Measurements from ENCODE around the gene KRT83. TPM values are rescaled to one million over a fixed set of nuclear protein-coding genes. Genes with fewer than 3 reads are reported as not detected.

Gene KRT83
- total and polyA plus RNA-seq, 2 donors (not counting 1 experiment from before 2014, with no cell fraction given), result not detected

GRCh38 chr12:52300796-52301691, 20.2 kb downstream of the KRT83 start:
- peak in 1 of 2 donors; percentile 24 for DNase-seq (ENCODE audit: low read depth in 2 of 2)
- H3K4me2 ChIP-seq (ENCODE audit: extremely low read depth, insufficient read depth, low read length), result no peak overlapping the region

GRCh38 chr12:52298677-52299190, 22.5 kb downstream of the KRT83 start:
- Histone ChIP-seq H2AFZ (ENCODE audit: low read length) (no peak overlapping the region), H3K4me3 (replicated peaks in 1 of 4; ENCODE audit: control extremely low read depth in 1 of 4, insufficient read depth in 1 of 4, low read depth in 3 of 4, low read length in 4 of 4) (no peak overlapping the region), H3K79me2 (ENCODE audit: control insufficient read depth, insufficient read depth, low read length) (no peaks in the 10 kb centered on the region), H4K20me1 (ENCODE audit: control insufficient read depth, extremely low read depth, insufficient read depth, low read length) (no peaks in the 10 kb centered on the region), H3K27ac (ENCODE audit: insufficient read depth, low read length) (no peak overlapping the region), H3K9ac (ENCODE audit: insufficient read depth, low read length) (no peak overlapping the region), H3K4me1 (ENCODE audit: control insufficient read depth, extremely low read depth, insufficient read depth, low read length) (no peaks in the 10 kb centered on the region), H3K36me3 (ENCODE audit: control insufficient read depth, insufficient read depth, low read length) (no peaks in the 10 kb centered on the region), H3K9me3 (ENCODE audit: control insufficient read depth, insufficient read depth, low read depth, low read length) (no peaks in the 10 kb centered on the region), H3K4me2 (ENCODE audit: extremely low read depth, insufficient read depth, low read length) (no peak overlapping the region), H3K27me3 (ENCODE audit: control insufficient read depth, insufficient read depth, low read length) (peaks cover 8% of the 10 kb centered on the region)
- TF ChIP-seq EZH2 (IDR thresholded peaks at IDR 0.05; ENCODE audit: low read length, missing control alignments) (no peak), CTCF (conservative IDR thresholded peaks at IDR 0.05 in 1 of 2, IDR thresholded peaks at IDR 0.05 in 1 of 2; ENCODE audit: low read depth in 1 of 2, low read length in 2 of 2) (no peak)
- DNase-seq (ENCODE audit: low read depth in 2 of 2), result no peak

More at GRCh38 chr12:52300796-52301691, 20.2 kb downstream of the KRT83 start:
- H3K79me2 ChIP-seq (ENCODE audit: control insufficient read depth, insufficient read depth, low read length), result no peaks in the 10 kb centered on the region
- H4K20me1 ChIP-seq (ENCODE audit: control insufficient read depth, extremely low read depth, insufficient read depth, low read length), result no peaks in the 10 kb centered on the region
- no peaks in the 10 kb centered on the region for H3K36me3 ChIP-seq (ENCODE audit: control insufficient read depth, insufficient read depth, low read length)
- H3K27me3 ChIP-seq (ENCODE audit: control insufficient read depth, insufficient read depth, low read length), result peaks cover 8% of the 10 kb centered on the region
- H3K27ac ChIP-seq (ENCODE audit: insufficient read depth, low read length), result no peak overlapping the region
- no peak overlapping the region for H2AFZ ChIP-seq (ENCODE audit: low read length)
- no peaks in the 10 kb centered on the region for H3K4me1 ChIP-seq (ENCODE audit: control insufficient read depth, extremely low read depth, insufficient read depth, low read length)
- no peak overlapping the region for H3K4me3 ChIP-seq (replicated peaks in 1 of 4; ENCODE audit: control extremely low read depth in 1 of 4, insufficient read depth in 1 of 4, low read depth in 3 of 4, low read length in 4 of 4)
- no peak overlapping the region for H3K9ac ChIP-seq (ENCODE audit: insufficient read depth, low read length)
- no peaks in the 10 kb centered on the region for H3K9me3 ChIP-seq (ENCODE audit: control insufficient read depth, insufficient read depth, low read depth, low read length)
- TF ChIP-seq EZH2 (IDR thresholded peaks at IDR 0.05; ENCODE audit: low read length, missing control alignments) (no peak), CTCF (conservative IDR thresholded peaks at IDR 0.05 in 1 of 2, IDR thresholded peaks at IDR 0.05 in 1 of 2; ENCODE audit: low read depth in 1 of 2, low read length in 2 of 2) (no peak)

GRCh38 chr12:52296572-52297215, 24.5 kb downstream of the KRT83 start:
- H3K9ac ChIP-seq (ENCODE audit: insufficient read depth, low read length), result no peak overlapping the region
- no peak overlapping the region for H3K4me2 ChIP-seq (ENCODE audit: extremely low read depth, insufficient read depth, low read length)
- H3K36me3 ChIP-seq (ENCODE audit: control insufficient read depth, insufficient read depth, low read length), result no peaks in the 10 kb centered on the region

More at GRCh38 chr12:52296572-52297215, 24.5 kb downstream of the KRT83 start:
- no peaks in the 10 kb centered on the region for H4K20me1 ChIP-seq (ENCODE audit: control insufficient read depth, extremely low read depth, insufficient read depth, low read length)
- no peak for DNase-seq (ENCODE audit: low read depth in 2 of 2)
- H3K4me1 ChIP-seq (ENCODE audit: control insufficient read depth, extremely low read depth, insufficient read depth, low read length), result no peaks in the 10 kb centered on the region
- H3K9me3 ChIP-seq (ENCODE audit: control insufficient read depth, insufficient read depth, low read depth, low read length), result no peaks in the 10 kb centered on the region
- TF ChIP-seq EZH2 (IDR thresholded peaks at IDR 0.05; ENCODE audit: low read length, missing control alignments) (no peak), CTCF (conservative IDR thresholded peaks at IDR 0.05 in 1 of 2, IDR thresholded peaks at IDR 0.05 in 1 of 2; ENCODE audit: low read depth in 1 of 2, low read length in 2 of 2) (no peak)
- no peak overlapping the region for H3K27ac ChIP-seq (ENCODE audit: insufficient read depth, low read length)
- H3K4me3 ChIP-seq (replicated peaks in 1 of 4; ENCODE audit: control extremely low read depth in 1 of 4, insufficient read depth in 1 of 4, low read depth in 3 of 4, low read length in 4 of 4), result no peak overlapping the region
- no peak overlapping the region for H2AFZ ChIP-seq (ENCODE audit: low read length)
- H3K27me3 ChIP-seq (ENCODE audit: control insufficient read depth, insufficient read depth, low read length), result peaks cover 8% of the 10 kb centered on the region
- H3K79me2 ChIP-seq (ENCODE audit: control insufficient read depth, insufficient read depth, low read length), result no peaks in the 10 kb centered on the region

Data from fibroblast of lung (primary cell).